CD4-positive, alpha-beta T cell (primary cell): ENCODE measurements around the gene C1QTNF8. TPM values are rescaled to one million over a fixed set of nuclear protein-coding genes. Genes with fewer than 3 reads are reported as not detected.

ENCODE experiments used
- ATAC-seq: fragments of 200-7000 bp; cut with Tn5 transposase; one replicate; pipeline ENCODE4 v1.10.0; 2022; ENCODE audit warnings: mild to moderate bottlenecking; ENCODE audit not compliant: poor library complexity
- CTCF ChIA-PET: fragments of 350-600 bp; sonication (Branson Sonifier 250); formaldehyde crosslinking; loops from one replicate; lab custom pipeline; 2021; ENCODE audit warnings: antibody characterized with exemption, inconsistent platforms; lab: Charles Lee
- POLR2A ChIA-PET: fragments of 350-600 bp; sonication (Branson Sonifier 250); formaldehyde crosslinking; loops from one replicate; lab custom pipeline; 2021; ENCODE audit warnings: antibody characterized with exemption, inconsistent platforms; lab: Charles Lee
- DNase-seq, 14 experiments: peaks; one replicate each; pipeline ENCODE4 v3.0.0-alpha.2; 2013 to 2020; ENCODE audit warnings: mixed read lengths in 2 of 14
- H3K27ac ChIP-seq, 2 donors: one replicate each; pipeline versions ENCODE4 v1.5.1 to v1.7.0; 2013; ENCODE audit warnings: low read length in 2 of 2, low read depth in 1 of 2, mild to moderate bottlenecking in 1 of 2
- H3K27me3 ChIP-seq, 2 experiments: 1 replicate in 1 of 2; 2 replicates in 1 of 2; pipeline versions ENCODE4 v1.6.1 to v1.7.0; 2013; ENCODE audit warnings: low read length in 2 of 2, control low read depth in 1 of 2, mild to moderate bottlenecking in 1 of 2, moderate library complexity in 1 of 2; ENCODE audit not compliant: insufficient read depth in 2 of 2, control insufficient read depth in 1 of 2
- H3K36me3 ChIP-seq: one replicate; pipeline ENCODE4 v1.6.1; 2013; ENCODE audit warnings: low read length, control low read depth; ENCODE audit not compliant: insufficient read depth
- H3K4me1 ChIP-seq: one replicate; pipeline ENCODE4 v1.6.1; 2013; ENCODE audit warnings: low read length, control low read depth; ENCODE audit not compliant: insufficient read depth
- H3K4me3 ChIP-seq: one replicate; pipeline ENCODE4 v1.5.1; 2013; ENCODE audit warnings: mild to moderate bottlenecking, low read length, moderate library complexity
- H3K9me3 ChIP-seq, 2 experiments: 1 replicate in 1 of 2; 2 replicates in 1 of 2; pipeline versions ENCODE4 v1.6.1 to v1.7.0; 2013; ENCODE audit warnings: low read length in 2 of 2, mild to moderate bottlenecking in 2 of 2, control low read depth in 1 of 2, moderate library complexity in 1 of 2; ENCODE audit not compliant: control insufficient read depth in 1 of 2, insufficient read depth in 1 of 2
- H3K27ac Mint-ChIP-seq: one replicate; pipeline ENCODE4 v1.8.0; 2020; ENCODE audit warnings: mixed read lengths
- H3K27me3 Mint-ChIP-seq: one replicate; pipeline ENCODE4 v1.8.0; 2021; ENCODE audit warnings: mixed read lengths
- H3K36me3 Mint-ChIP-seq: one replicate; pipeline ENCODE4 v1.8.0; 2021; ENCODE audit warnings: low read depth, mixed read lengths
- H3K4me1 Mint-ChIP-seq: one replicate; pipeline ENCODE4 v1.8.0; 2021; ENCODE audit warnings: low read depth, mixed read lengths
- H3K4me3 Mint-ChIP-seq: one replicate; pipeline ENCODE4 v1.8.0; 2020; ENCODE audit warnings: mild to moderate bottlenecking, mixed read lengths
- H3K9me3 Mint-ChIP-seq: one replicate; pipeline ENCODE4 v1.8.0; 2020; ENCODE audit warnings: mixed read lengths
- CTCF ChIP-seq: fragments of 200-600 bp; IDR thresholded peaks from one replicate; pipeline ENCODE4 v1.8.0; 2022; ENCODE audit warnings: antibody characterized with exemption, mild to moderate bottlenecking
- intact Hi-C, 2 experiments: fragments of 100-400 bp; cut with DNase I in 1 of 2; cut with micrococcal nuclease in 1 of 2; formaldehyde crosslinking; loops; one replicate each; pipeline versions ENCODE4 v1.15.1 to v1.9.0; 2023 to 2025; cut with DNase I, micrococcal nuclease
- total RNA-seq, 174 experiments: library from RNA in 2 of 174; stranded (reverse) in 2 of 174; gene quantifications; one replicate each; pipeline ENCODE4 v1.2.3 and lab custom pipeline; 2021 to 2026

C1QTNF8 gene
- total RNA-seq, 2 experiments from 2014 or later: not detected

DNA sequence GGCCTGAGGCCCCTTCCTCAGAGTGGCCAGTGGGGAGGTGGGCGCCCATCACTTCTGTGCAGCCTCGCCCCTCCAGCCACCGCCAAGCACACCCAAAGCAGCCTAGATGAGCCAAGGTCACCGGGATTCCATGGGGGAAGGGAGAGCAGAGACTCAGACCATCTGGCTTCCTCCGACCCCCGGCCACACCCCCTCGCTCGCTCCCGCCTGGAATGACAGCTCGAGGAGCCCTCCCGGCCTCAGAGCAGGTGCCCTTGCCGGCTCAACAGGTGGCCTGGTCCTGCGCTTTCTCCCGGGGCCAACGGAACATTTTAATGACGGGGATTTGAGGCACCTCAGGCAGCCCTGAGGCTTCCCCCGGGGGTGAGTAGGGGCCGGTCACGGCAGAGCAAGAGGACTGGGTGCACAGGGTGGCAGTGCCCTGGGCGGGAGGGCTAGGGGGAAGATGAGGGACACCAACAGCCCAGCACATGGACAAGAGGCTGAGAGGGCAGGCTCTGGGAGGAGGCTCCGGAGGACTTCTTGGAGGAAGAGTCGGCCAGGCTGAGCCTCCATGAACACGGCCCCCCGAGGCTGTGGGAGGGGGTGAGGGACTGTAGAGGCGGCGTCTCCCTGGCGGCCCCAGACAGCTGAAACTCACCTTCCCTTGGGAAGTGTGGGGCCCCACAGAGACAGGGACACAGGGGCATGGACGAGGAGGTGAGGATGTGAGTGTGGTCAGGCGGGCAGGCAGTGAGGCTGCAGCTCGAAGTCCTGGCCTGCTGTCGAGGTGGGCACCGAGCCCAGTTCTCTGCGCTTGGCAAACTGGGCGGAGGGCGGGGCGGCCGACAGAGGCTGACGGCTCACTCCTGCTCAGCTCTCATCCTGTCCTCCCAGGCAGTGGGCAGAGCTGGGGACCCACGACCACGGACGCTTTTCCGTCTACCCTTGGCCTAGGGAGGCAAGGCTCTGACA, 12.5 kb upstream of the C1QTNF8 start:
- ATAC-seq (no peak), DNase-seq (no peak)
- no peak overlapping the region for H3K27ac Mint-ChIP-seq
- H3K4me1 ChIP-seq: peaks cover 1% of the 10 kb centered on the region
- H3K4me1 Mint-ChIP-seq: no peaks in the 10 kb centered on the region
- ChIA-PET CTCF (no interaction called here), POLR2A (no interaction called here)
- H3K4me3 Mint-ChIP-seq: no peak overlapping the region
- H3K36me3 ChIP-seq: no peaks in the 10 kb centered on the region
- H3K27ac ChIP-seq: no peak overlapping the region
- H3K9me3 ChIP-seq: peaks cover 0 to 27% of the 10 kb centered on the region in 2 experiments
- H3K27me3 ChIP-seq: peaks cover 19 to 29% of the 10 kb centered on the region in 2 experiments
- no peaks in the 10 kb centered on the region for H3K9me3 Mint-ChIP-seq
- H3K27me3 Mint-ChIP-seq: peaks cover 14% of the 10 kb centered on the region
- intact Hi-C loops: no loop called here
- no peak overlapping the region for H3K4me3 ChIP-seq
- TF ChIP-seq CTCF: no peak
- H3K36me3 Mint-ChIP-seq: no peaks in the 10 kb centered on the region

DNA sequence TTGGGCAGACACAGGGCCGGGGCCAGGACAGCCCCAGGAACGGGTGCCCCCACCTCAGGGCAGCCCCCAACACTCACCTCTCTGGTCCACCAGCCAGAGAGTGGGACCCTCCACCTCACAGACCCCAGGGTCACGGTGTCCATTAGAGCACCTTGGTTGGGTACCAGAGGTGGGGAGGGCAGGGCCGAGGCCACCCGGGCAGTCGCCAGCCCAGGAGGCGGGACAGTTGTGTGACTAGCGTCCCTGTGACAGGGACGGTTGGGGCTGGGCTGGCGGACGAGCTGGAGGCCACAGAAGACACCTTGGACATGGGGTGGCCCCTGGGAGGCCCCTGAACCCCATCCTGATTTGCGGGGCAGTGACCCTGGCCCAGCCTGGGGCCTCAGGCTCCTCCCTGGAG, 11.7 kb upstream of the C1QTNF8 start:
- Histone ChIP-seq H3K9me3 (peaks cover 0 to 31% of the 10 kb centered on the region in 2 experiments), H3K4me3 (no peak overlapping the region), H3K27me3 (peaks cover 23 to 36% of the 10 kb centered on the region in 2 experiments), H3K4me1 (peaks cover 9% of the 10 kb centered on the region), H3K27ac (no peak overlapping the region), H3K36me3 (no peaks in the 10 kb centered on the region)
- no peak overlapping the region for H3K4me3 Mint-ChIP-seq
- H3K36me3 Mint-ChIP-seq: no peaks in the 10 kb centered on the region
- TF ChIP-seq CTCF: no peak
- H3K27ac Mint-ChIP-seq: no peak overlapping the region
- ChIA-PET CTCF (no interaction called here), POLR2A (no interaction called here)
- peaks cover 14% of the 10 kb centered on the region for H3K27me3 Mint-ChIP-seq
- ATAC-seq (no peak), DNase-seq (no peak)
- no peaks in the 10 kb centered on the region for H3K4me1 Mint-ChIP-seq
- no peaks in the 10 kb centered on the region for H3K9me3 Mint-ChIP-seq
- intact Hi-C loops: no loop called here

DNA sequence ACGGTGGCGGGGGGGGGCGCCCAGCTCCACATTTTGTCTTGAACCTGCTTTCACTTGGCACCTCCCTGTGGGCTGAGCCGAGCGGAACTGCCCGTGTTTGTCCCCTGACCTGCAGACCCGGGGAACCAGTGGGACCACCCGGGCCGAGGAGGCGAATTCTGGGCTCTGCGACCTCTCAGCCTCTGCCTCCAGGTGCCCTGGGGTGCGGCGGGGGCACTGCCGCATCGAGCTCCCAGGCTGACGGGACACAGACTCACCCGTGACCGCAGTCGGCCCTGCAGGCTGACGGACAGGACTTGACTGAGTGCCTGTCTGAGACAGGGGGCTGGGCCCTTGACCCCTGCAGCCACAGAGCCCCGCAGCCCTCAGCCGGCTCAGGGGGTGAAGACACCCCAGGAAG, 11.1 kb upstream of the C1QTNF8 start:
- H3K27me3 Mint-ChIP-seq: peaks cover 14% of the 10 kb centered on the region
- Histone ChIP-seq H3K27ac (no peak overlapping the region), H3K4me3 (no peak overlapping the region), H3K36me3 (no peaks in the 10 kb centered on the region), H3K27me3 (peaks cover 23 to 36% of the 10 kb centered on the region in 2 experiments), H3K4me1 (peaks cover 9% of the 10 kb centered on the region), H3K9me3 (peaks cover 0 to 31% of the 10 kb centered on the region in 2 experiments)
- ChIA-PET CTCF (no interaction called here), POLR2A (no interaction called here)
- no peaks in the 10 kb centered on the region for H3K36me3 Mint-ChIP-seq
- DNase-seq (no peak), ATAC-seq (no peak)
- intact Hi-C loops: no loop called here
- no peaks in the 10 kb centered on the region for H3K4me1 Mint-ChIP-seq
- H3K4me3 Mint-ChIP-seq: no peak overlapping the region
- no peaks in the 10 kb centered on the region for H3K9me3 Mint-ChIP-seq
- H3K27ac Mint-ChIP-seq: no peak overlapping the region
- no peak for TF ChIP-seq CTCF
